ENCODE data around the gene ITPRID1.

Gene ITPRID1

GRCh38 chr7:31633467-31633866 is 119.6 kb downstream of the ITPRID1 start:
- no peak for DNase-seq (ENCODE audit: low read depth in 1 of 2, low spot score in 1 of 2)

DNA sequence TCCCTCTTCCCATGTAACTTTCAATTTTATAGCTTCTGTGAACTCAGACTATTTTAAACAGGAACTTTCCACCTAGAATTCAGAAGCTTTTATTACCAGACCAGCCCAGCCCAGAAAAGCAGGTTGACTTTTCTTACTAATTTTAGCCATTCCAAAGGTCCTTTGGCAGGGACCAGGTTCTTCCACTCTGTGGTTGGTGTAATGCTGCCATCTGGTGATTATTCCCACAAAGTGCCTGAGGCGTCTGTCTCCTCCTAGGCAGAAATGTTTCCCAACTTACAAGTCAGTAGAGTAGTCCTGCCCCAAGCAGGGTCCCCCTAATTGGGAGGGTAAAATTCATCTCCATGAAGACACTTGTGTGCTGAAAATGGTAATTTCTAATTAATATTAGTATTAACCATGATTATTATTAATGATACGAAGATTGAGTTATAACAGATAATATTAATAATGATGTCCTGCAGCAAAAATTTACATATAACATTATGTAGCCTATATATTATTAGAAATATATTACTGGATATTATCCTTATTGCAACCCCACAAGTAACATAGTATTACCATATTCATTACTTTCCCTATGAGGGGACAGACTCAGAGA is 120.1 kb downstream of the ITPRID1 start:
- no peak for DNase-seq (ENCODE audit: low read depth in 1 of 2, low spot score in 1 of 2)

GRCh38 chr7:31640381-31640780 is 126.5 kb downstream of the ITPRID1 start:
- DNase-seq (ENCODE audit: low read depth in 1 of 2, low spot score in 1 of 2), result no peak

- no peak for DNase-seq (ENCODE audit: low read depth in 1 of 2, low spot score in 1 of 2)
Observed at GRCh38 chr7:31642681-31643115, 128.8 kb downstream of the ITPRID1 start.

GRCh38 chr7:31646942-31647341 is 133.1 kb downstream of the ITPRID1 start:
- DNase-seq (ENCODE audit: low read depth in 1 of 2, low spot score in 1 of 2), result no peak

DNA sequence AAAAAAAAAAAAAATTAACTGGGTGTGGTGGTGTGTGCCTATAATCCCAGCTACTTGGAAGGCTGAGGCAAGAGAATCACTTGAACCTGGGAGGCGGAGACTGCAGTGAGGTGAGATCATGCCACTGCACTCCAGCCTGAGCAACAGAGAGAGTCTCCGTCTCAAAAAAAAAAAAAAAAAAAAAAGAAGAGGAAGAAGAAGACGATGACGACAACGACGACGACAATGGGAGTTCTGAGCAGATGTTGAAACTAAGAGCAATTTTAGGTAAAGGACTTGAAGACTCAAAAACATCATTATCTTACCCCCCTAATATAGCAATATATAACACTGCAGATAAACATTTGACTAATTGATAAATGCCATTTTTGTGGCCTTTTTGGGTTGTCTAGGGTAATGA is 133.6 kb downstream of the ITPRID1 start:
- DNase-seq (ENCODE audit: low read depth in 1 of 2, low spot score in 1 of 2), result no peak

DNA sequence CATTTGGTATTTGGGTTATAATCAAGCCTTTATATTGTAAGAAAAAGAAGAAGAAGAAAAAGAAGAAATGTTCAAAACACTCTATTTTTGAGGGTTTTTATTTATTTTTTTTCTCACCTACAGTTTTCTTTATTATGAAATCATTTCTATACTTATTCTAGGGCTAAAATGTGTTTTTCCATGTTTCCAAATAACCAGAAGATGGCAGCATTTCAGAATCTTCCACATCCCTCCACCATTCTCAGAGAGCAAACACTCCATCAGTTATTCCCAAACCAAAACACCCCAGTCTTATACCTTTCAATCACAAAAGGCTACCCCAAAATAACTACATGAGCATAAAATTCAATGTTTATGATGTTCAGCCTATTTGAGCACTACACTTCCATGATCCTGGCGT is 134.4 kb downstream of the ITPRID1 start:
- DNase-seq (ENCODE audit: low read depth in 1 of 2, low spot score in 1 of 2), result no peak

GRCh38 chr7:31648880-31649279 is 135.0 kb downstream of the ITPRID1 start:
- DNase-seq (ENCODE audit: low read depth in 1 of 2, low spot score in 1 of 2), result no peak

DNA sequence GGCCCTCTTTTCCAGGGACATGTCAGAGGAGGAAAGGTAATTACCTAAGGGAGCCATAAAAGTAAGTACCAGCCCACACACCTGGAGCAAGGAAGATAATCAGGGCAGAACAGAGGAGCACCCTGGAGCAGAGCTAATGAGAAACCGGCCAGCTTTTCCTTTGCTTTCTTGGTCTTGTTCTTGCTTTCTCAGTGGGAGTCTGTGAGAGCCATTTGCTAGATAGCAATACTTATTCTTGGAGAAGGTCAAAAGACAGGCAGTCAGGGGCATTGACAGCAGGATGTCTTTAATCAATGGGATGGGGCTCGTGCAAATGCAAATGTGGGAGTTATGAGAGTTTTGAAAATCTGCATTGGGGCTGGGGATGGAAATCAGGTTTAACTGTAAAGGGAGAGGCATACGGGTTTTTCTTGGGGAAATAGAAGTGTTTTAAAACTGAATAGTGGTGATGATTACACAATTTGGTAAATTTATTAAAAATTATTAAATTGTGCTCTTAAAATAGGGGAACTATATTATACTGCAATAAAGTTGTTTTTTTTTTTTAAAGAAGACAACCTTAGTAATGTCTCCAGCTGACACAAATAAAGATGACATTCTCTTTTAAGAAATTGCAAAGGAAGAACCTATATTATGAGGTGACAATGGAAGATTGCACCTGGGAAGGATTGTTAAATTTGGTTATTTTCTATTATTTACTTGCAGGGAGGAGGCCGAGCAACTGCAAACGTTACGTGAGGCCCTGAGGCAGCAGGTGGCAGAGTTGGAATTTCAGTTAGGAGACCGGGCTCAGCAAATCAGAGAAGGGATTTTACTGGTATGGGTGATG is 137.6 kb downstream of the ITPRID1 start:
- DNase-seq (ENCODE audit: low read depth in 1 of 2, low spot score in 1 of 2), result no peak

DNA sequence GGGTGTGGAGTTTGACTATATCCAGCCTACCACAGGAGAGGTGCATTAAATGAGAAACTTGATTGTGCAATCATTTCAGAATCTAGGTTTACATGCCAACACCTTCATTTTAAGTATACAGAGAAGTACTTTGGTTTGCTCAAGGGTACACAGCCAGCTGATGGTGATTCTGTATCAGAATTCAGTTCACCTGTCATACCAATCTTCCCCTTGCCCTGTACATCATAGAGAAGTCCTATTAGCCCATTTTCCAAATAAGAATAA is 138.1 kb downstream of the ITPRID1 start:
- no peak for DNase-seq (ENCODE audit: low read depth in 1 of 2, low spot score in 1 of 2)

DNA sequence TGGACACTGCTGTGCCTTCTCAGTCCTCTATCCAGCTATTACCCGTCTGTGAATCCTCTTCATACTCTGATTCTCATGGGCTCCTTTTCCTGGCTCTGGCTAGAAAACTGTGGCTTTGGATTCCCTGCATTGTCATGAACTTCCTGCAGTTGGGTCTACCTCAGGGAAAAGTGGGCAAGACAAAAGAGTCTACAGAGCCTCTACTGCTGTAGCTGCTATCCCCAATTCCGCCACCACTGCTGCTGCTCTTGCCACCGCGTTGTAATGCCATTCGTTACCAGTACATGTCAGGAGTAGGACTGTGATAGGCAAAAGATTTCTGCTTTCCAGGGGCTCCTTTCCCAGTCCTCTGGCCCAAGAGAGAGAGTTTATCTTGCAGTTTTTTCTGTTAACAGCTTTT is 149.2 kb downstream of the ITPRID1 start:
- no peak for DNase-seq (ENCODE audit: low read depth in 1 of 2, low spot score in 1 of 2)

DNA sequence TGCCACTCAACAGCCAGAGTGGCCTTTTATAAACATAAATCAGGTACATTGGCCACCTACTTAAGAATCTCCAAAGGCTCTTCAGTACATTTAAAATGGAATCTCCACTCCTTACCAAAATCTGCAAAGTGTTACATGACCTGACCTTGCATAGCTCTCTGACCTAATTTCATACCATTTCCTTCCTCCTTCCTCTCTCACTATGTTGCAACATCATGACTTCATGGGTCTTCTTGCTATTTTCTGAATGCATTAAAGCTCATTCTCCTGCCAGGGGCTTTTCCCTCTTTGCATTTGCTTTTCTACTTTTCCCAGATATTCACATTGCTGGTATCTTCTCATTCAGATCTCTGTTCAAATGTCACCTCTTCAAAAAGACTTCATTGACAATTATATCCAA is 151.0 kb downstream of the ITPRID1 start:
- DNase-seq (ENCODE audit: low read depth in 1 of 2, low spot score in 1 of 2), result no peak

GRCh38 chr7:31665546-31665945 is 151.7 kb downstream of the ITPRID1 start:
- DNase-seq (ENCODE audit: low read depth in 1 of 2, low spot score in 1 of 2), result no peak

GRCh38 chr7:31669461-31669860 is 155.6 kb downstream of the ITPRID1 start:
- DNase-seq (ENCODE audit: low read depth in 1 of 2, low spot score in 1 of 2), result no peak

- DNase-seq (ENCODE audit: low read depth in 1 of 2, low spot score in 1 of 2), result no peak
Observed at GRCh38 chr7:31679574-31680305, 165.8 kb downstream of the ITPRID1 start.

- no peak for DNase-seq (ENCODE audit: low read depth in 1 of 2, low spot score in 1 of 2)
Observed at GRCh38 chr7:31683445-31684225, 169.7 kb downstream of the ITPRID1 start.

DNA sequence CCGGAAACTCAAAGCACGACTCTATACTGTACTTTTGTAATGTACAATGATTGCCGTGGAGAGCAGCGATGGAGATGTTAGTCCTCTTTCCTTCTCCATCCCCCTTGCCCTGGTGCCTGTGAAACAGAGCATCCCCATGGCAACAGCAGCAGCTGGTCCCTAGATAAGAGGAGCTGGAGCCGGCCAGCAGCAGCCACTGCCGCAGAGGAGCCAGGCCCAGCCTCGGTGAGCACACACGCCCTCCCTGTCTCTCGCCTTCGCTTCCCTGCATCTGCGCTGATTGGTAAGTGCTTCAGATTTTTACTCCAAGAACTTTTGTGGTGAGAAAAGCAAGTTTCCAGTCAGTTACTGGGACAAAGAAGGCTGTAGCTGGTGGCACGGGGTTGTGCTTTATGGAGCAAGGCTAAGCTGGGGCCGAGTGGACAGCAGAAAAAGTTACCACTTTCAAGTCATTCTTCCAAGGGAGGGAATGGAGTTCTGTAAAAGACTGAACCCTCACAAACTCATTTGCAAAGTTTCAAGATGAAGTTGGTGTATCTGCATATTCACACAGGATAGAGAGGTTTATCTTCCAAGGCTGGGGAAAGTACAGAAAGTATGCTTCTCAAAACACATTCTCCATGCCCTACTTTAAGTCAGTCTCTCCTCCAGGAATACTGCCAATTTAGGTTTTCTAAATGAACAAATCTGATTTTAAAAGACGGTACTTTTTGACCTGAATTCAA is 173.3 kb downstream of the ITPRID1 start, which contains the start of gene PPP1R17:
TSS of gene PPP1R17 (plus strand) at position 192 of the 725 bp plus-strand sequence. CDS start 5,227 bp downstream, outside the sequence.
- DNase-seq (ENCODE audit: low read depth in 1 of 2, low spot score in 1 of 2), result no peak

- DNase-seq (ENCODE audit: low read depth in 1 of 2, low spot score in 1 of 2), result no peak
Observed at GRCh38 chr7:31688372-31688771, 174.5 kb downstream of the ITPRID1 start.

DNA sequence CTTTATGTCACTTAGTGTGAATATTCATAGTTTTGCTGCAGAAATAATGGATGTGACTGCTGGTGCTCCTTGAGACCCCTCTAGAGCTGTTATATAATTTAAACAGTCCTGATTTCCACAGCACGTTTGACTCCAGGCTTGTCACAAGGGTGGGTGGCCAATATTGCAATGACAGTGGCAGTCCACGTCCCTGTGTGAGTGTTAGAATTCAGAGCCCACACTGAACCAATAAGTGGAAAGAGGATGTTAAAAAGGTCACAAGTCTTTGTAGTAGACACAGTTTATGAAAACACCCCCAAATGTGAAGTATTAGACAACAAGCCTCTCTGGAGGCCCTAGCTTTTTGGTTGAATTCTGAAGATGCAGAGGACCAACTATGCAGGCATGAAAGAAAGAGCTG is 175.1 kb downstream of the ITPRID1 start:
- no peak for DNase-seq (ENCODE audit: low read depth in 1 of 2, low spot score in 1 of 2)

- DNase-seq (ENCODE audit: low read depth in 1 of 2, low spot score in 1 of 2), result no peak
Observed at GRCh38 chr7:31690935-31691334, 177.0 kb downstream of the ITPRID1 start.

DNA sequence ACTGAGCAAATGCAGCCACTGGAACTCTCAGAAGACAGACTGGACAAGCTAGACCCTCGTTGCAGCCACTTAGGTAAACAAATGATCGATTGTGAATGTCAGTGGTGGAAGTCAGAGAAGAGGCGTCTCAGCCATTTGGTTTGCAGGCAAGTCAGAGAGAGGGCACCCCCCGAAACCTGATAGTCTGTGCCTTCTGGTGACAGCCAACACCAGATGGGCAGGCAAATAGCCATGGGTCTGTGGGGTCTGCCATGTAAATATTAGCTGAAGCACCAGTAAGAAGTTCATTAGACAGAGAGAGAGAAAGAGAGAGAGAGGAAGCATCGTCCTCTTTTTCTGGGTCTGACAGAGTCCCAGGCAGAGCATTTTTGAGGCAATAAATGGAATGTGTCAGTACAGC is 178.6 kb downstream of the ITPRID1 start:
- DNase-seq (ENCODE audit: low read depth in 1 of 2, low spot score in 1 of 2), result no peak

Data from stimulated activated CD4-positive, alpha-beta T cell treated with anti-CD3 and anti-CD28 coated beads, Interleukin-15, amount 100 ng/mL, for 1 hour (primary cell).